Measurements from ENCODE around the gene CD1E. TPM values are rescaled to one million over a fixed set of nuclear protein-coding genes. Genes with fewer than 3 reads are reported as not detected.

The CD1E gene
- total and polyA plus RNA-seq, 2 of the 13 experiments (the other 11 are each of a cell fraction or from before 2014, with no cell fraction given): not detected

DNA sequence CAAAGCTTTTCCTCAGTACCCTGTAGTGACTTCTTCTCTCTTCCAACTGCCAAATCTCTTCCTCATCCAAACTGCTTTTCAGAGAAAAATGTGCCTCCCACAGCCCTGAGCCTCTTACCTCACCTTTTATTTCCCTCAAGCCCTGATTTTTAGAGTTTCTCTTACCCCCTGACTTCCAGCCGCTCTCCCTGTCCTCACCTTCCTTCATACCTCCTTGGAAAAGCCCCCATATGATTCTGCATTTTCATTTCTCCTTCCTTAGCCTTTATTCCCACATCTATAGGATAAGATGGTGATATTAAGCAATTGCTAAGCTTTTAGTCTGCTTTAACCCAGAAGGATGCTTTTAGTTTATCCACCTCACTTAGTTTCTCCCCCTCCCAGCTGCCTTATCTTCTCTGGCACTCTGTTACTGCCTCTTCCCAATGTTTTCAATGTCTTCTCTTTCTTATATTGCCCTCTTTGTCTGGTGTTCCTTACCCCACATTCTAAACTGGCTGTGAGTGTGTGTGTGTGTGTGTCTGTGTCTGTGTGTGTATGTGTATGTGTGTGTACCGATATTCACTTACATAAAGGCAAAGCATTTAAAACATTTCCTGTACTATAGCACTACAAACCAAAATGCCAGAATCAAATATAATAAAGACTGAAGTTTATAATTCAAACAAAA is 22.1 kb upstream of the CD1E start, which contains the start of gene CD1B:
TSS of gene CD1B (minus strand) at position 51 of the 670 bp plus-strand sequence. CDS start 108 bp downstream, outside the sequence.
- Histone ChIP-seq H3K79me2 (ENCODE audit: insufficient read depth, low read length) (no peaks in the 10 kb centered on the region), H3K9me3 (ENCODE audit: low read length) (peaks cover 5% of the 10 kb centered on the region), H3K9ac (ENCODE audit: insufficient read depth, low read depth, low read length) (no peak within 1 kb of the TSS), H3K36me3 (replicated peaks in 1 of 2; ENCODE audit: control insufficient read depth in 1 of 2, insufficient read depth in 2 of 2, low read length in 2 of 2) (no peaks in the 10 kb centered on the region), H3K27me3 (ENCODE audit: control insufficient read depth in 1 of 2, insufficient read depth in 2 of 2, low read length in 2 of 2) (no peaks in the 10 kb centered on the region), H4K20me1 (ENCODE audit: insufficient read depth, low read length) (no peaks in the 10 kb centered on the region), H3K4me1 (ENCODE audit: insufficient read depth, low read length) (no peaks in the 10 kb centered on the region), H3K4me2 (ENCODE audit: low read depth, low read length) (no peak within 1 kb of the TSS), H2AFZ (ENCODE audit: low read length) (no peak within 1 kb of the TSS), H3K4me3 (replicated peaks in 1 of 3; ENCODE audit: insufficient read depth in 1 of 3, low read depth in 2 of 3, low read length in 3 of 3) (no peak within 1 kb of the TSS), H3K27ac (ENCODE audit: extremely low read length, insufficient read depth, low read length) (no peak within 1 kb of the TSS)
- in situ Hi-C loops (cut with HindIII; ENCODE audit: extremely low pct_ligation_motif_present, low pct_unique_long_range_greater_than_20kb): no loop called here
- DNase-seq (ENCODE audit: low spot score) (no peak), FAIRE-seq (no peak), ATAC-seq (no peak)
- intact Hi-C loops (cut with micrococcal nuclease; ENCODE audit: unreplicated experiment): no loop called here
- no TSS peak for BruUV-seq (replicated peaks)
- 0% methylated on average over 2 of the region's 2 CpGs for WGBS (ENCODE audit: low lambda C conversion rate)
- ChIA-PET POLR2A (no interaction called here), CTCF (ENCODE audit: low intra/inter-chr PET ratio, low total read pairs) (no interaction called here)
- TF ChIP-seq ZNF446 (CRISPR knock-in tag; IDR thresholded peaks at IDR 0.05) (no peak), ZNF7 (CRISPR knock-in tag; IDR thresholded peaks at IDR 0.05) (no peak), ZNF335 (CRISPR knock-in tag; IDR thresholded peaks at IDR 0.05) (no peak), ZNF136 (CRISPR knock-in tag; IDR thresholded peaks at IDR 0.05; ENCODE audit: low read depth) (no peak), ZNF761 (CRISPR knock-in tag; conservative IDR thresholded peaks at IDR 0.05) (no peak), TEAD2 (CRISPR knock-in tag; IDR thresholded peaks at IDR 0.05) (no peak), ZNF138 (CRISPR knock-in tag; IDR thresholded peaks at IDR 0.05; ENCODE audit: low read depth) (no peak), ZNF766 (CRISPR knock-in tag; IDR thresholded peaks at IDR 0.05; ENCODE audit: borderline replicate concordance) (no peak), KMT2B (CRISPR knock-in tag; IDR thresholded peaks at IDR 0.05) (no peak), ZNF24 (IDR thresholded peaks at IDR 0.05) (no peak), HMG20B (CRISPR knock-in tag; conservative IDR thresholded peaks at IDR 0.05) (no peak), TCF7 (IDR thresholded peaks at IDR 0.05; ENCODE audit: low read depth) (no peak), JARID2 (CRISPR knock-in tag; IDR thresholded peaks at IDR 0.05; ENCODE audit: insufficient replicate concordance) (no peak), NFE2L1 (CRISPR knock-in tag; IDR thresholded peaks at IDR 0.05; ENCODE audit: borderline replicate concordance) (no peak), ZNF569 (CRISPR knock-in tag; IDR thresholded peaks at IDR 0.05; ENCODE audit: borderline replicate concordance) (no peak), ATF7 (IDR thresholded peaks at IDR 0.05) (no peak), ATF7 (CRISPR knock-in tag; IDR thresholded peaks at IDR 0.05) (no peak), ZNF382 (CRISPR knock-in tag; IDR thresholded peaks at IDR 0.05; ENCODE audit: borderline replicate concordance) (no peak), KLF6 (CRISPR knock-in tag; IDR thresholded peaks at IDR 0.05) (no peak), ZNF615 (CRISPR knock-in tag; IDR thresholded peaks at IDR 0.05; ENCODE audit: borderline replicate concordance) (no peak)
- TF ChIP-seq, protein P1, sequence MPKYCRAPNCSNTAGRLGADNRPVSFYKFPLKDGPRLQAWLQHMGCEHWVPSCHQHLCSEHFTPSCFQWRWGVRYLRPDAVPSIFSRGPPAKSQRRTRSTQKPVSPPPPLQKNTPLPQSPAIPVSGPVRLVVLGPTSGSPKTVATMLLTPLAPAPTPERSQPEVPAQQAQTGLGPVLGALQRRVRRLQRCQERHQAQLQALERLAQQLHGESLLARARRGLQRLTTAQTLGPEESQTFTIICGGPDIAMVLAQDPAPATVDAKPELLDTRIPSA (CRISPR knock-in tag; IDR thresholded peaks at IDR 0.05; ENCODE audit: borderline replicate concordance): no peak
